ENCODE measurements around the gene TMEM35B.

- TF ChIP-seq POLR2AphosphoS5 (IDR thresholded peaks at IDR 0.05; ENCODE audit: low read depth) (no peak), GABPA (IDR thresholded peaks at IDR 0.05; ENCODE audit: low read depth) (no peak)
- TF ChIP-seq, protein P1, sequence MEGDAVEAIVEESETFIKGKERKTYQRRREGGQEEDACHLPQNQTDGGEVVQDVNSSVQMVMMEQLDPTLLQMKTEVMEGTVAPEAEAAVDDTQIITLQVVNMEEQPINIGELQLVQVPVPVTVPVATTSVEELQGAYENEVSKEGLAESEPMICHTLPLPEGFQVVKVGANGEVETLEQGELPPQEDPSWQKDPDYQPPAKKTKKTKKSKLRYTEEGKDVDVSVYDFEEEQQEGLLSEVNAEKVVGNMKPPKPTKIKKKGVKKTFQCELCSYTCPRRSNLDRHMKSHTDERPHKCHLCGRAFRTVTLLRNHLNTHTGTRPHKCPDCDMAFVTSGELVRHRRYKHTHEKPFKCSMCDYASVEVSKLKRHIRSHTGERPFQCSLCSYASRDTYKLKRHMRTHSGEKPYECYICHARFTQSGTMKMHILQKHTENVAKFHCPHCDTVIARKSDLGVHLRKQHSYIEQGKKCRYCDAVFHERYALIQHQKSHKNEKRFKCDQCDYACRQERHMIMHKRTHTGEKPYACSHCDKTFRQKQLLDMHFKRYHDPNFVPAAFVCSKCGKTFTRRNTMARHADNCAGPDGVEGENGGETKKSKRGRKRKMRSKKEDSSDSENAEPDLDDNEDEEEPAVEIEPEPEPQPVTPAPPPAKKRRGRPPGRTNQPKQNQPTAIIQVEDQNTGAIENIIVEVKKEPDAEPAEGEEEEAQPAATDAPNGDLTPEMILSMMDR (IDR thresholded peaks at IDR 0.05; ENCODE audit: insufficient read depth, low read length), result no peak
Observed at GRCh38 chr1:34988581-34988980, 3.4 kb upstream of the TMEM35B start.

Data from HL-60 (cell line).